A549 (cell line): ENCODE results near the gene ASPSCR1.

Experiments used
- CHD4 ChIP-seq: fragments of 200-600 bp; sonication (generic); IDR thresholded peaks from 2 replicates; pipeline ENCODE4 v1.6.1; 2016; ENCODE audit warnings: antibody characterized with exemption, mild to moderate bottlenecking, borderline replicate concordance
- EP300 ChIP-seq, 2 experiments: fragments of >200 bp; sonication (Bioruptor Twin); formaldehyde crosslinking; IDR thresholded peaks; 2 replicates in 1 of 2; 3 replicates in 1 of 2; pipeline ENCODE4 v1.6.1; 2016 to 2017
- POLR2A ChIP-seq: IDR thresholded peaks from 2 replicates; pipeline ENCODE4 v1.6.1; 2012; ENCODE audit warnings: mild to moderate bottlenecking, low read length
- POLR2AphosphoS2 ChIP-seq: conservative IDR thresholded peaks from 2 replicates; pipeline ENCODE4 v1.6.1; 2012; ENCODE audit warnings: low read length, improper control_type of control experiment, inconsistent platforms
- RAD21 ChIP-seq, 2 experiments: fragments of >200 bp in 1 of 2; sonication (Bioruptor Twin) in 1 of 2; formaldehyde crosslinking in 1 of 2; IDR thresholded peaks in 1 of 2; conservative IDR thresholded peaks in 1 of 2; 2 replicates in 1 of 2; 3 replicates in 1 of 2; pipeline ENCODE4 v1.6.1; 2012 to 2018; ENCODE audit warnings: inconsistent platforms in 1 of 2
- RFX5 ChIP-seq: fragments of 450-650 bp; IDR thresholded peaks from 2 replicates; pipeline ENCODE4 v1.7.1; 2014; ENCODE audit warnings: antibody characterized with exemption, mild to moderate bottlenecking, moderate library complexity
- TF ChIP-seq, protein P1 (sequence below): fragments of >200 bp; sonication (Bioruptor Twin); formaldehyde crosslinking; IDR thresholded peaks from 3 replicates; pipeline ENCODE4 v1.5.1; 2016
- TF ChIP-seq, protein P2 (sequence below): IDR thresholded peaks from 2 replicates; pipeline ENCODE4 v1.6.1; 2012
- TF ChIP-seq, protein P3 (sequence below): fragments of 200-600 bp; sonication (generic); IDR thresholded peaks from 2 replicates; pipeline ENCODE4 v1.6.1; 2016; ENCODE audit warnings: antibody characterized with exemption, mild to moderate bottlenecking, moderate library complexity

GRCh38 chr17:81976332-81977210, 858 bp upstream of the ASPSCR1 start:
- TF ChIP-seq, protein P1, sequence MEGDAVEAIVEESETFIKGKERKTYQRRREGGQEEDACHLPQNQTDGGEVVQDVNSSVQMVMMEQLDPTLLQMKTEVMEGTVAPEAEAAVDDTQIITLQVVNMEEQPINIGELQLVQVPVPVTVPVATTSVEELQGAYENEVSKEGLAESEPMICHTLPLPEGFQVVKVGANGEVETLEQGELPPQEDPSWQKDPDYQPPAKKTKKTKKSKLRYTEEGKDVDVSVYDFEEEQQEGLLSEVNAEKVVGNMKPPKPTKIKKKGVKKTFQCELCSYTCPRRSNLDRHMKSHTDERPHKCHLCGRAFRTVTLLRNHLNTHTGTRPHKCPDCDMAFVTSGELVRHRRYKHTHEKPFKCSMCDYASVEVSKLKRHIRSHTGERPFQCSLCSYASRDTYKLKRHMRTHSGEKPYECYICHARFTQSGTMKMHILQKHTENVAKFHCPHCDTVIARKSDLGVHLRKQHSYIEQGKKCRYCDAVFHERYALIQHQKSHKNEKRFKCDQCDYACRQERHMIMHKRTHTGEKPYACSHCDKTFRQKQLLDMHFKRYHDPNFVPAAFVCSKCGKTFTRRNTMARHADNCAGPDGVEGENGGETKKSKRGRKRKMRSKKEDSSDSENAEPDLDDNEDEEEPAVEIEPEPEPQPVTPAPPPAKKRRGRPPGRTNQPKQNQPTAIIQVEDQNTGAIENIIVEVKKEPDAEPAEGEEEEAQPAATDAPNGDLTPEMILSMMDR, result no peak
- TF ChIP-seq EP300 (IDR thresholded peaks at IDR 0.05) (no peak), POLR2A (no peak), CHD4 (no peak), POLR2AphosphoS2 (no peak), RAD21 (conservative IDR thresholded peaks at IDR 0.05 in 1 of 2, IDR thresholded peaks at IDR 0.05 in 1 of 2) (no peak), RFX5 (no peak)
- TF ChIP-seq, protein P2, sequence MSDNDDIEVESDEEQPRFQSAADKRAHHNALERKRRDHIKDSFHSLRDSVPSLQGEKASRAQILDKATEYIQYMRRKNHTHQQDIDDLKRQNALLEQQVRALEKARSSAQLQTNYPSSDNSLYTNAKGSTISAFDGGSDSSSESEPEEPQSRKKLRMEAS, result peak; percentile 42
- TF ChIP-seq, protein P3, sequence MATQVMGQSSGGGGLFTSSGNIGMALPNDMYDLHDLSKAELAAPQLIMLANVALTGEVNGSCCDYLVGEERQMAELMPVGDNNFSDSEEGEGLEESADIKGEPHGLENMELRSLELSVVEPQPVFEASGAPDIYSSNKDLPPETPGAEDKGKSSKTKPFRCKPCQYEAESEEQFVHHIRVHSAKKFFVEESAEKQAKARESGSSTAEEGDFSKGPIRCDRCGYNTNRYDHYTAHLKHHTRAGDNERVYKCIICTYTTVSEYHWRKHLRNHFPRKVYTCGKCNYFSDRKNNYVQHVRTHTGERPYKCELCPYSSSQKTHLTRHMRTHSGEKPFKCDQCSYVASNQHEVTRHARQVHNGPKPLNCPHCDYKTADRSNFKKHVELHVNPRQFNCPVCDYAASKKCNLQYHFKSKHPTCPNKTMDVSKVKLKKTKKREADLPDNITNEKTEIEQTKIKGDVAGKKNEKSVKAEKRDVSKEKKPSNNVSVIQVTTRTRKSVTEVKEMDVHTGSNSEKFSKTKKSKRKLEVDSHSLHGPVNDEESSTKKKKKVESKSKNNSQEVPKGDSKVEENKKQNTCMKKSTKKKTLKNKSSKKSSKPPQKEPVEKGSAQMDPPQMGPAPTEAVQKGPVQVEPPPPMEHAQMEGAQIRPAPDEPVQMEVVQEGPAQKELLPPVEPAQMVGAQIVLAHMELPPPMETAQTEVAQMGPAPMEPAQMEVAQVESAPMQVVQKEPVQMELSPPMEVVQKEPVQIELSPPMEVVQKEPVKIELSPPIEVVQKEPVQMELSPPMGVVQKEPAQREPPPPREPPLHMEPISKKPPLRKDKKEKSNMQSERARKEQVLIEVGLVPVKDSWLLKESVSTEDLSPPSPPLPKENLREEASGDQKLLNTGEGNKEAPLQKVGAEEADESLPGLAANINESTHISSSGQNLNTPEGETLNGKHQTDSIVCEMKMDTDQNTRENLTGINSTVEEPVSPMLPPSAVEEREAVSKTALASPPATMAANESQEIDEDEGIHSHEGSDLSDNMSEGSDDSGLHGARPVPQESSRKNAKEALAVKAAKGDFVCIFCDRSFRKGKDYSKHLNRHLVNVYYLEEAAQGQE, result no peak
